WTC11 (cell line): ENCODE measurements around the gene ENTREP3. TPM values are rescaled to one million over a fixed set of nuclear protein-coding genes. Genes with fewer than 3 reads are reported as not detected.
"Not testable (repeated sequence)": the region's sequence is repeated elsewhere in the genome, so short reads cannot be mapped to it uniquely, and the experiment has no call there.

Source experiments
- ATAC-seq: fragments of 200-7000 bp; cut with Tn5 transposase; 2 replicates; pipeline ENCODE4 v1.10.0; 2021; ENCODE audit warnings: mild to moderate bottlenecking, moderate library complexity
- CTCF ChIA-PET: fragments of 300-600 bp; sonication (Branson Sonifier 250); formaldehyde crosslinking; loops from one replicate; lab custom pipeline; 2021; ENCODE audit warnings: antibody characterized with exemption; lab: Charles Lee
- POLR2A ChIA-PET: fragments of 350-600 bp; sonication (Branson Sonifier 250); formaldehyde crosslinking; loops from one replicate; lab custom pipeline; 2021; ENCODE audit warnings: antibody characterized with exemption; lab: Charles Lee
- DNase-seq: peaks from one replicate; pipeline ENCODE4 v3.0.0; 2021; ENCODE audit warnings: low spot score
- H3K27ac Mint-ChIP-seq: 2 replicates; pipeline ENCODE4 v1.8.0; 2021; ENCODE audit warnings: mixed read lengths
- H3K27me3 Mint-ChIP-seq: 2 replicates; pipeline ENCODE4 v1.8.0; 2021; ENCODE audit warnings: low read depth, mild to moderate bottlenecking, moderate library complexity, mixed read lengths
- H3K36me3 Mint-ChIP-seq: 2 replicates; pipeline ENCODE4 v1.8.0; 2021; ENCODE audit warnings: mixed read lengths
- H3K4me1 Mint-ChIP-seq: 2 replicates; pipeline ENCODE4 v1.8.0; 2022; ENCODE audit warnings: mixed read lengths
- H3K4me3 Mint-ChIP-seq: 2 replicates; pipeline ENCODE4 v1.8.0; 2021; ENCODE audit warnings: mild to moderate bottlenecking, moderate library complexity, mixed read lengths
- H3K9me3 Mint-ChIP-seq: 2 replicates; pipeline ENCODE4 v1.8.0; 2021; ENCODE audit warnings: mixed read lengths
- CDX4 ChIP-seq: fragments of 250-450 bp; sonication (Bioruptor Pico); IDR thresholded peaks from 2 replicates; pipeline ENCODE4 v1.9.0; 2021; ENCODE audit warnings: moderate library complexity, mild to moderate bottlenecking, inconsistent platforms, borderline replicate concordance
- ELF4 ChIP-seq: sonication (generic); formaldehyde crosslinking; IDR thresholded peaks from 2 replicates; pipeline ENCODE4 v1.8.1; 2022; ENCODE audit warnings: low read depth, mild to moderate bottlenecking, moderate library complexity, missing genetic modification reagents
- ESRRA ChIP-seq: sonication (generic); formaldehyde crosslinking; IDR thresholded peaks from 2 replicates; pipeline ENCODE4 v1.8.1; 2022; ENCODE audit warnings: mild to moderate bottlenecking, missing genetic modification reagents, borderline replicate concordance
- FOXK1 ChIP-seq: sonication (generic); formaldehyde crosslinking; IDR thresholded peaks from 2 replicates; pipeline ENCODE4 v1.8.0; 2022; ENCODE audit warnings: mild to moderate bottlenecking, moderate library complexity, missing genetic modification reagents
- FOXP1 ChIP-seq: sonication (generic); formaldehyde crosslinking; IDR thresholded peaks from 2 replicates; pipeline ENCODE4 v1.8.0; 2022; ENCODE audit warnings: missing genetic modification reagents, mild to moderate bottlenecking, moderate library complexity, borderline replicate concordance
- IRF2 ChIP-seq: sonication (generic); formaldehyde crosslinking; IDR thresholded peaks from 2 replicates; pipeline ENCODE4 v1.8.0; 2022; ENCODE audit warnings: low read depth, missing genetic modification reagents, borderline replicate concordance
- MYBL2 ChIP-seq: sonication (generic); formaldehyde crosslinking; IDR thresholded peaks from 2 replicates; pipeline ENCODE4 v1.8.1; 2023; ENCODE audit warnings: mild to moderate bottlenecking, moderate library complexity, missing genetic modification reagents
- SMAD3 ChIP-seq: sonication (generic); formaldehyde crosslinking; IDR thresholded peaks from 2 replicates; pipeline ENCODE4 v1.8.0; 2022; ENCODE audit warnings: missing genetic modification reagents, mild to moderate bottlenecking, borderline replicate concordance
- SOX15 ChIP-seq: fragments of 250-450 bp; sonication (Bioruptor Pico); IDR thresholded peaks from 2 replicates; pipeline ENCODE4 v1.9.0; 2021; ENCODE audit warnings: mild to moderate bottlenecking
- SP1 ChIP-seq: sonication (generic); formaldehyde crosslinking; conservative IDR thresholded peaks from 2 replicates; pipeline ENCODE4 v1.8.1; 2022; ENCODE audit warnings: missing genetic modification reagents
- TEAD1 ChIP-seq: sonication (generic); formaldehyde crosslinking; IDR thresholded peaks from 2 replicates; pipeline ENCODE4 v1.8.0; 2022; ENCODE audit warnings: mild to moderate bottlenecking, missing genetic modification reagents
- USF1 ChIP-seq: sonication (generic); formaldehyde crosslinking; IDR thresholded peaks from 2 replicates; pipeline ENCODE4 v1.8.0; 2022; ENCODE audit warnings: mild to moderate bottlenecking, missing genetic modification reagents
- ZNF232 ChIP-seq: sonication (generic); formaldehyde crosslinking; IDR thresholded peaks from 2 replicates; pipeline ENCODE4 v1.8.0; 2022; ENCODE audit warnings: mild to moderate bottlenecking, missing genetic modification reagents
- total RNA-seq: library from RNA; stranded (reverse); gene quantifications from 3 replicates; pipeline ENCODE4 v1.2.3, GENCODE V29; 2021
- TF ChIP-seq, protein P1 (sequence below): sonication (generic); formaldehyde crosslinking; IDR thresholded peaks from 2 replicates; pipeline ENCODE4 v1.8.1; 2022; ENCODE audit warnings: low read depth, mild to moderate bottlenecking, moderate library complexity, missing genetic modification reagents, borderline replicate concordance
- TF ChIP-seq, protein P2 (sequence below): sonication (generic); formaldehyde crosslinking; IDR thresholded peaks from 2 replicates; pipeline ENCODE4 v1.8.1; 2022; ENCODE audit warnings: mild to moderate bottlenecking, moderate library complexity, missing genetic modification reagents
- TF ChIP-seq, protein P3 (sequence below): sonication (generic); formaldehyde crosslinking; IDR thresholded peaks from 2 replicates; pipeline ENCODE4 v1.8.1; 2023; ENCODE audit warnings: mild to moderate bottlenecking, missing genetic modification reagents, borderline replicate concordance

Gene ENTREP3
- total RNA-seq, 1 experiment from 2014 or later: 67.8 TPM

GRCh38 chr1:155232001-155232978 is 23.0 kb downstream of the ENTREP3 start:
- H3K4me3 Mint-ChIP-seq, H3K4me1 Mint-ChIP-seq, DNase-seq, H3K27ac Mint-ChIP-seq, H3K9me3 Mint-ChIP-seq, H3K36me3 Mint-ChIP-seq, ATAC-seq, POLR2A ChIA-PET: not testable (repeated sequence)
- CTCF ChIA-PET: interaction anchor here (0.8 kb wide), 1 partner anchor 18 kb away, joined by 4 read pairs; no protein-coding TSS in a partner anchor
- peaks cover 33% of the 10 kb centered on the region for H3K27me3 Mint-ChIP-seq

DNA sequence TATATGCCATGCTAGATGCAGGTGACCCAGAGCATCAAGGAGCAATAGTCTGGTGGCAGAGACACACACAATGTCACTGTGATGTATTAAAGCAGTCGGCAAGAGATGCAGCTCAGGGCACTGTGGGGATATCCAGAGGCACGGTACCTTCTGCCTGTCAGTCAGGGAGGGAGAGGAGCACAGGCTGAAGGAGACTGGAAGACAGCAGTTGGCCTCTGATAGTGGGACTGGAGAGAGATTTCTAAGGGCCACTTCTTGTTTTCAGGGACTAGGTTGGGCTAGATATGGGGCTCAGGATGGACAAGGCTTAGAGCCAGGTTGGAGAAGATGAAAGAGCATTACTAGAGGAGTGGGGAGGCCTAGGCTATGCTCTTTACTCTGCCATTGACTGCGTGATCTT is 24.0 kb downstream of the ENTREP3 start:
- POLR2A ChIA-PET, CTCF ChIA-PET, H3K27ac Mint-ChIP-seq, ATAC-seq, H3K4me1 Mint-ChIP-seq, DNase-seq, H3K4me3 Mint-ChIP-seq, H3K9me3 Mint-ChIP-seq, H3K36me3 Mint-ChIP-seq: not testable (repeated sequence)
- peaks cover 33% of the 10 kb centered on the region for H3K27me3 Mint-ChIP-seq

DNA sequence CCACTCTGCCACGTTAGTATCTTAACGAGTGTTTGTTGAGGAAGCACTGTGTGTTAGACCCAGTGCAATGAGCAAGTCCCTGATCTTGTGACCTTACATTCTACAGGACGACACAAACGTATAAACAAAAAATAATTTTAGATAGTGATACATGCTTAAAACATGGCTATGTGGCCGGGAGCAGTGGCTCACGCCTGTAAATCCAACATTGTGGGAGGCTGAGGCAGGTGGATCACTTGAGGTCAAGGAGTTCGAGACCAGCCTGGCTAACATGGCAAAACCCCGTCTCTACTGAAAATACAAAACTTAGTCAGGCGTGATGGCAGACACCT is 27.2 kb downstream of the ENTREP3 start:
- no peak for ATAC-seq
- H3K4me3 Mint-ChIP-seq: peak overlapping the region; percentile 92
- DNase-seq: no peak
- no peaks in the 10 kb centered on the region for H3K9me3 Mint-ChIP-seq
- no peaks in the 10 kb centered on the region for H3K36me3 Mint-ChIP-seq
- H3K27me3 Mint-ChIP-seq: peaks cover 33% of the 10 kb centered on the region
- ChIA-PET POLR2A (interaction anchor here (0.6 to 1.8 kb wide), 6 partner anchors 16 to 88 kb away, joined by 3 to 5 read pairs (median 4); partner anchors contain the start of genes CLK2 and THBS3), CTCF (interaction anchor here (0.6 to 6.1 kb wide), 7 partner anchors 21 to 136 kb away, joined by 3 to 48 read pairs (median 12); partner anchors contain the start of genes CLK2 and KRTCAP2)
- peaks cover 22% of the 10 kb centered on the region for H3K4me1 Mint-ChIP-seq
- TF ChIP-seq MYBL2 (CRISPR knock-in tag): no peak
- TF ChIP-seq FOXP1 (CRISPR knock-in tag): 0 out of 2 replicates have a peak, but pooled peaks have one; percentile 3
- no peak for TF ChIP-seq ESRRA
- peak overlapping the region; percentile 97 for H3K27ac Mint-ChIP-seq

- Mint-ChIP-seq H3K27ac (peak overlapping the region; percentile 97), H3K36me3 (no peaks in the 10 kb centered on the region), H3K27me3 (peaks cover 29% of the 10 kb centered on the region), H3K9me3 (no peaks in the 10 kb centered on the region), H3K4me3 (peak overlapping the region; percentile 92), H3K4me1 (peaks cover 22% of the 10 kb centered on the region)
- ChIA-PET CTCF (interaction anchor here (0.6 to 6.1 kb wide), 15 partner anchors 18 to 210 kb away, joined by 3 to 48 read pairs (median 4); partner anchors contain the start of genes CLK2, KRTCAP2, MTX1 and THBS3), POLR2A (interaction anchor here (0.6 to 1.8 kb wide), 9 partner anchors 17 to 89 kb away, joined by 3 to 6 read pairs (median 4); partner anchors contain the start of genes CLK2 and THBS3)
- peak; percentile 97 for DNase-seq
- peak; percentile 96 for ATAC-seq
- TF ChIP-seq ZNF232 (0 out of 2 replicates have a peak, but pooled peaks have one; percentile 75), SOX15 (CRISPR knock-in tag) (no peak), SMAD3 (CRISPR knock-in tag) (0 out of 2 replicates have a peak, but pooled peaks have one; percentile 67), CDX4 (CRISPR knock-in tag) (no peak), TEAD1 (CRISPR knock-in tag) (0 out of 2 replicates have a peak, but pooled peaks have one; percentile 9), USF1 (CRISPR knock-in tag) (no peak), ELF4 (CRISPR knock-in tag) (no peak), SP1 (CRISPR knock-in tag) (peak; percentile 57; the same call in 1 of the 2 replicates), FOXK1 (peak; percentile 35; the same call in 1 of the 2 replicates), ESRRA (no peak), IRF2 (no peak), FOXP1 (CRISPR knock-in tag) (peak; percentile 20; the same call in 1 of the 2 replicates)
- TF ChIP-seq, protein P1, sequence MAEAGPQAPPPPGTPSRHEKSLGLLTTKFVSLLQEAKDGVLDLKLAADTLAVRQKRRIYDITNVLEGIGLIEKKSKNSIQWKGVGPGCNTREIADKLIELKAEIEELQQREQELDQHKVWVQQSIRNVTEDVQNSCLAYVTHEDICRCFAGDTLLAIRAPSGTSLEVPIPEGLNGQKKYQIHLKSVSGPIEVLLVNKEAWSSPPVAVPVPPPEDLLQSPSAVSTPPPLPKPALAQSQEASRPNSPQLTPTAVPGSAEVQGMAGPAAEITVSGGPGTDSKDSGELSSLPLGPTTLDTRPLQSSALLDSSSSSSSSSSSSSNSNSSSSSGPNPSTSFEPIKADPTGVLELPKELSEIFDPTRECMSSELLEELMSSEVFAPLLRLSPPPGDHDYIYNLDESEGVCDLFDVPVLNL (CRISPR knock-in tag): peak; percentile 93
- TF ChIP-seq, protein P2, sequence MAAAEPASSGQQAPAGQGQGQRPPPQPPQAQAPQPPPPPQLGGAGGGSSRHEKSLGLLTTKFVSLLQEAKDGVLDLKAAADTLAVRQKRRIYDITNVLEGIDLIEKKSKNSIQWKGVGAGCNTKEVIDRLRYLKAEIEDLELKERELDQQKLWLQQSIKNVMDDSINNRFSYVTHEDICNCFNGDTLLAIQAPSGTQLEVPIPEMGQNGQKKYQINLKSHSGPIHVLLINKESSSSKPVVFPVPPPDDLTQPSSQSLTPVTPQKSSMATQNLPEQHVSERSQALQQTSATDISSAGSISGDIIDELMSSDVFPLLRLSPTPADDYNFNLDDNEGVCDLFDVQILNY (CRISPR knock-in tag): peak; percentile 99
- TF ChIP-seq, protein P3, sequence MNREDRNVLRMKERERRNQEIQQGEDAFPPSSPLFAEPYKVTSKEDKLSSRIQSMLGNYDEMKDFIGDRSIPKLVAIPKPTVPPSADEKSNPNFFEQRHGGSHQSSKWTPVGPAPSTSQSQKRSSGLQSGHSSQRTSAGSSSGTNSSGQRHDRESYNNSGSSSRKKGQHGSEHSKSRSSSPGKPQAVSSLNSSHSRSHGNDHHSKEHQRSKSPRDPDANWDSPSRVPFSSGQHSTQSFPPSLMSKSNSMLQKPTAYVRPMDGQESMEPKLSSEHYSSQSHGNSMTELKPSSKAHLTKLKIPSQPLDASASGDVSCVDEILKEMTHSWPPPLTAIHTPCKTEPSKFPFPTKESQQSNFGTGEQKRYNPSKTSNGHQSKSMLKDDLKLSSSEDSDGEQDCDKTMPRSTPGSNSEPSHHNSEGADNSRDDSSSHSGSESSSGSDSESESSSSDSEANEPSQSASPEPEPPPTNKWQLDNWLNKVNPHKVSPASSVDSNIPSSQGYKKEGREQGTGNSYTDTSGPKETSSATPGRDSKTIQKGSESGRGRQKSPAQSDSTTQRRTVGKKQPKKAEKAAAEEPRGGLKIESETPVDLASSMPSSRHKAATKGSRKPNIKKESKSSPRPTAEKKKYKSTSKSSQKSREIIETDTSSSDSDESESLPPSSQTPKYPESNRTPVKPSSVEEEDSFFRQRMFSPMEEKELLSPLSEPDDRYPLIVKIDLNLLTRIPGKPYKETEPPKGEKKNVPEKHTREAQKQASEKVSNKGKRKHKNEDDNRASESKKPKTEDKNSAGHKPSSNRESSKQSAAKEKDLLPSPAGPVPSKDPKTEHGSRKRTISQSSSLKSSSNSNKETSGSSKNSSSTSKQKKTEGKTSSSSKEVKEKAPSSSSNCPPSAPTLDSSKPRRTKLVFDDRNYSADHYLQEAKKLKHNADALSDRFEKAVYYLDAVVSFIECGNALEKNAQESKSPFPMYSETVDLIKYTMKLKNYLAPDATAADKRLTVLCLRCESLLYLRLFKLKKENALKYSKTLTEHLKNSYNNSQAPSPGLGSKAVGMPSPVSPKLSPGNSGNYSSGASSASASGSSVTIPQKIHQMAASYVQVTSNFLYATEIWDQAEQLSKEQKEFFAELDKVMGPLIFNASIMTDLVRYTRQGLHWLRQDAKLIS (CRISPR knock-in tag): no peak
Measured at GRCh38 chr1:155227261-155228095, 27.8 kb downstream of the ENTREP3 start.
